ENCODE measurements around the gene KCNIP4.

The KCNIP4 gene

DNA sequence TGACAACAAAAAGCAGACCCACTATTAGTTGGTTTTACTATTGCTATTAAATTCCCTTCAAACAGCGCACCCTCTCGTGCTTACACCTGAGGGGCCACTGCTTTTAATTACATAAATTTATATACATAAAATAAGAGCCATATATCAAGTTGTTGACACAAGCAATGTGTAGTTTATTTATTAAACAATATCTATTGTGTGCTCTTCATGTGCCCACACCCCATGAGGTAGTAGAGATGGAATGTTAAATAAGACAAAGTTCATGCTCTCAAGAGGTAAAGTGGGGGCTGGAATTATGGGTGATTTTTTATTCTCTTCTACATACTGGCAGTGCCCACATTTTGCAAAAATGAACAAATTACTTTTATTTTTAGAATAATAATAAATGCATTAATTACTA lies 47.3 kb downstream of the KCNIP4 start:
- DNase-seq: no peak

DNA sequence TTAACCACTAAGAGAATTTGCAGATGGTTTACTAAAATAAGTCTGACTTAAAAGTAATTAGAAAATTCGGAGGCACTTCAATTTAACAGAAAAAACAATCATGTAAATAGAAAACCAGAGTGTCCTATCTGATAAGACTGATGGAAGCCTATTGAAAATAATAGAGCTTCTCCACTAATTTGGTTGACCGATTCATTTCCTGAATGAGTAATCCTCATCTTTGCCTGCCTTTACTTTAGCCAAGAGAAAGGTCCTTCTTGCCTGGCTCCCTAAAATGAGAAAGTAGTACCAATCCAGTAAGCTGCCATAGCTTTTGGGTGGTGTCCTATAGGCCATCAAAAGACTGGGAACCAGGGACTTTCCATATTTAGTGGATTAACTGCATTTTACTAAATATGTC lies 48.4 kb downstream of the KCNIP4 start:
- DNase-seq: no peak

DNA sequence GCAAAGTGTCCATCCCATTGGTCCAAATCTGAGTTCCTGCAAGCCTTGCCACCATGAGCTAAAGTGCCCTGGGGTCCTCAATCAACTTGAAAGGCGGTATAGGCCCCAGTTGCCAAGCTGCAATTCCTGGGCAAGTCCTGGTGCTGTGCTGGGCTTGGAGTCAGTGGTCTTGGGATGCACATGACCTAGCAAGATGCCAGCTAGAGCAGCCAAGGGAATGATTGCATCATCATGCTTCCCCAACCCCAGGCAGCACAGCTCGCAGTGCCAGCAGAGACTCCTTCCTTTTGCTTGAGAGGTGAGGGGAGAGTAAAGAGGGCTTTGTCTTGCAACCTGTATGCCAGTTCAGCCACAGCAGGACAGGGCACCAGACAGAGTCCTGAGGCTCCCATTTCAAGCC lies 50.5 kb downstream of the KCNIP4 start:
- no peak for DNase-seq

DNA sequence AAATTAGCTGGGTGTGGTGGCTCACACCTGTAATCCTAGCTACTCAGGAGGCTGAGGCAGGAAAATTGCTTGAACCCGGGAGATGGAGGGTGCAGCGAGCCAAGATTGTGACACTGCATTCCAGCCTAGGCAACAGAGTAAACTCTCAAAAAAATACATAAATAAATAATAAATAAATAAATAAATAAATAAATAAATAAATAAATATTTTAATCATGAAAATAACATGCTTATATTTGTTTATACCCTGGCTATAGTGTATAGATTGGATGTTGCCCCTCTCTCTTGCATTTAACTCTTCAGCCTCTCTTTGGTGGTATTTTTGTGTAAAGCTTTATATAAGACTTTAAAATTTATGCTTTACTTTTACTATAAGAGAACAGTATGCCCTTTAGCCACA lies 51.8 kb downstream of the KCNIP4 start:
- no peak for DNase-seq

DNA sequence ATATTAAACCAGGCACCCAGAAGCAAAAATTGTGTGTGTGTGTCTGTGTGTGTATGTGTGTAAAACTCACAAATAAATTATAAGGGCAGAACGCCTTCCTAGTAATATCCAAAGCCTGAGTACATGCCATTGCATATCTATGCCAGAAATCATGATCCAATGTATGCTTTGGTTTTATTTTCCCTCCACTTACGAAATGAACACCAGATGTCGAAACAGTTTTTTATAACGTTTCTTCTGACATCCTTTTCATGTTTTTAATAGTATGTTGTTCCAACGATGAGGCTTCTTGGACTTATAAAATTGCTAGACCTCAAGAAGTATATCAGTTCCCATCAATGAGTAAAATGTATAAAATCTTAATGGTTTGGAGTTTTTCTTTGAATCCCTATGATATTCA lies 55.4 kb downstream of the KCNIP4 start:
- DNase-seq: no peak

DNA sequence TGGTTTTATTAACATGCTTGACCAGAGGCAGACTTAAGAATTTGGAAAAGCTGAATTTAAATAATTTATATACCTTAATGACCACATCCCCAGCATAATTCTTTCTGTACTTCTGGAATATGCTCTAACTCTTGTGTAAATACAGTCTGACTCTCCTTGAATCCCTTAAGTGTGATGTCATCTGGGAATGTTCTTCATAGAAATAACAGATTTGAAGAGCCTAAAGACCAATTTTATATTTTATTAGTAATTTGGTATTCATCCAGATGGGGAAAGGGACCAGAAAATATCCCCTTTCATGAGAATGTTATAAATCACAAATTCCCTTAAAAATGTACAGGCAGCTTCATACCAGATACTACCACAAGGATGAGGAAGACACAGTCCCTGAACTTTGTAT lies 58.3 kb downstream of the KCNIP4 start:
- no peak for DNase-seq

DNA sequence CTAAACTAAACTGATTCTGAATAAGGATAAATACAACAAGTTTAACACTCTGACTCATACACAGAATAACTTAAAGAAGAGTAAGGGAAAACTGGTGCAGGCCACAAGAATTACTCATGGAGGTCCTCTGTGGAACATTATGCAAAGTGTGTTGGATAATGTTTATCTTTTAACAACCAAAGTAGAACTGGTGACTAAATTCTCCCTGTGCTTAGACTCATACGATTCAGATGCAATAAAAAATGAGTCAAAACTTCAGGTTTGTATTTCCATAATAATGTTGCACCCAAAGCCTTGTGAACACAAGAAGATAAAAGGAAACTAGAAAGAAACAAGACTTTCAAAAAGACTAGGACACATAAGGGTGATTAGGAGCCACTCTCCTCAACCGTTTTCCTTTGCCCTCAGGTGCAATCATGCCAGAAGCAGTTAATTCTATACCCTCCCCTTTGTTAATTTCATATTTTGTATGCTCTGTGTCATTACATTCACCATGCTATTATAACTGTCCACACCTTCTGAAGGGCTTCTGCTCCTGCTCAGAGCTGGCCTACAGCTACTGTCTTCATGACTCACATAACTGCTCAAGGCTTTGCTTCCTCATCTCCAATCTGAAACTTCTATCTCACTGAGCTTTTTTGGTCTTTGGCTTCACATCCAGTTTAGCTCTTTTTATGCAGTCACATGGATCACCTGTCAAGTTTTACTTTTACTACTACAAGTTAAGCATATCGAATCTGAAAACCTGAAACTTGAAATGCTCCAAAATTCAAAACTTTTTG lies 60.2 kb downstream of the KCNIP4 start:
- peak in 1 of 51 donors; percentile 10 for DNase-seq

DNA sequence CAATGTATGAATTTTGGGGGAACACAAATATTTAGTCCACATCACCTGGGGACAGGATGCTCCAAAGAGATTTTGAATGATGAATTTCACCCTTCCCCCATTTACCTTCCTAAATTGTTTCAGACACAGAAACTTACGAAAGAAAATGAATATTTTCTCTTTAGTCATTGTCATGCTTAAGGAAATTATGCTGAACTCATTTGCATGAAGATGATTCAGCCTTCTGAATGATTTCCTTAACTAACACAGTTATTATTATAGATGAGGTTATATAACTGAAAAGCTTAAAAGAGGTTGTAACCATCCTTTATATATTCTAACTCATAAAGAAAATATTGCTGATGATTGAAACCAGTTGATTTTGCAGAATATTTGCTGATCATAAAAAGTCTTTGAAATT lies 61.1 kb downstream of the KCNIP4 start:
- DNase-seq: no peak

DNA sequence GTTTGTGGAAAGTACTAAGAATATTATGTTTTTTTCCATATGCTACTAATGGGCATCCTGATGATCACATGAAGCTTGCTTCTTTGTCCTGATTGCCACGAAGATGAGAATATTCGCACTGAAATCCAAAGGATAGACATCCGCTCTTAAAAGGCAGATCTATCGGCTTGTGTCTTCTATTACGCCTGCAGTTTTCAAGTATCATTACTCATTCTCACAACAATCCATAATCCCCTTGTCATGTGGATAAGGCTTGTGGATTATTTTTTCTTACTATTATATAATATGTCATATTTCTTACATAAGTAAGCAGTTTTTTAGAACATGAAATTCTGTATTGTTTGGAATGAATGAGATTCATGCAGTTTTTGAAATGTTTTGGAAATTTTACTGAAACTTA lies 62.8 kb downstream of the KCNIP4 start:
- DNase-seq: no peak

DNA sequence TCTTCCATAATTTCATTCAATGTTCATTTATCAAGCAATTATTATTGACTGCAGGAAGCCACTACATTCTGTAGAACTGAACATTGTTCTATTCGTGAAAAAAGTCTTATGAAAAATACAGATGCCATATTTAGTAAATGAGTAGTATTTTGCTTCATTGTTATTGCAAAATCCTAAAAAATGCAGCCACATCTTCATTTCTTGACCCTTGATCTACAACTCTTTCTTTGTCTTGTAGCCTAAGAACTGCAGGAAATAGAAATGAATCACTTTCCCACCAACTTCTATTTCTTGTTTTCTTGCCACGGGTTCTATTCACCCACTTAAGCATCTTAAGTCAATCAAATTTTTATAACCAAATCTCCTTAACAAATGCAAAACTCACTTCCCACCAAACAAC lies 63.3 kb downstream of the KCNIP4 start:
- no peak for DNase-seq

DNA sequence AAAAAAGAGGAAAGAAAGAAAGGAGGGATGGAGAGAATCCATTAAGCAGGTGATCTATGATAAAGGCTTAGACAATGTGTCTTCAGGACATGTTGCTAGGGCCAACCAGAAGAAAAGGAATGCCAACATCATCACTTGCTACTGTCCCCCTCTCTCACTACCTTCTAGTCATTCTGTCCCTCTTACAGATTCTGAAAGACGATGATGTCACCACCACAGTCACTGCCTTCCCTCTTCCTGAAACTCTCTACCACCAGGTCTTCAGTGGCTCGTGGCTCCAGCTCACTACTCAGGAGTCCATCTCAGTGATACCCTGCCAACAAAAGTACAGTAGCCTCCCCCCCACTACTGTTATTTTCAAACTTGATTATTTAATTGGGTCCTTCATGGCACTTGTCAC lies 64.0 kb downstream of the KCNIP4 start:
- DNase-seq: no peak

DNA sequence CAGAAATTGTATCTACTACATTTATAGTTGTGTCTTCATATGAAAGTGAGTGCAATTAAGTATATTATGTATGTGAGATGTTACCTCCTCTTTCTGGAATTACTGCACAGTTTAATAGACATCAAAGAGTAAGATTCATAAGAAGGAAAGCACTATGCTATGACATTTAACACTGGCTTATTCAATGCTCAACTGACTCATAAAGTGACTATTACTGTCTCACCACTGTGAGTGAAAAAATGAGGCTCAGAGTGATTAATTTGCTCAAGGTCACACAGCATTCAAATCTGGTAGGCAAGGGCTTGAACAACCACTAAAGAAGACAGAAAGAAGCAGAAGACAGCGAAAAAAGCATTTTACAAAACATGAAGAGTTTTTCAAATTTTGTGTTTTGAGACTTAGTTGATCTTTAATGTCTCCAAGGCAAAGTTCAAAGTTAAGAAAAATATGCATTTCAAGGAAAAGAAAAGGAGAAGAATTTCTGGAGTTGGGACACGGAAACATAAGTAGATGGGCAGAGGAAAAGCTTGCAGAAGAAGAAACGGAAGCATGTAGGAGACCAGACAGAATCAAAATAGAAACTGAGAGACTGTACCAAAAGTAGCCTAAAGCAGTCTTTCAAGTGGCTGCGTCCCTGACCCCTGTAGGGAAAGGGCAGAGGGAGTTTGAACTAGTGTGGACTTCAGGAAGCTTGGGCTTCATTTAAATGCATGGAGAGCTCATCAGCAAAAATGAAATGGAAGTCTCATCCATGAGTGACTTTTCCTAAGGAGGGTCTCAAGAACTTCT lies 66.3 kb downstream of the KCNIP4 start:
- no peak for DNase-seq

DNA sequence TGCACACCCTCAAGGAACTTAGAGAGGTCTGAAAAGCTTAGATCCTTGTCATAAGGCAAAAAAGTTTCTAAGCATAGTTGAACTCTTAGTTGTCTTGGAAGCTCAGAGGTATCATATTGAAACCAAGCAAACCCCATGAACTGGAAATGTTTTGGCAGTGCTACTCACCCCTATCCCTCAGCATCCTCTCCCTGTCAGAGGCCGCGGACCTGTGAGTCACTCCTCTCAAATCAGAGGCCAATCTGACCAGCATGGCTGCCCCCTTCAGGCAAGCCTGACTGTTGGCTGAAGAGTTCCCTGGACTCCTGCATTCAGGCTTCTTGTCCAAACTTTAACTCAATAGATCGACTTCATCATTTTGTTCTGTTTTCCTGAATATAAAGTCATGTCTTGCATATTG lies 69.4 kb downstream of the KCNIP4 start:
- no peak for DNase-seq

DNA sequence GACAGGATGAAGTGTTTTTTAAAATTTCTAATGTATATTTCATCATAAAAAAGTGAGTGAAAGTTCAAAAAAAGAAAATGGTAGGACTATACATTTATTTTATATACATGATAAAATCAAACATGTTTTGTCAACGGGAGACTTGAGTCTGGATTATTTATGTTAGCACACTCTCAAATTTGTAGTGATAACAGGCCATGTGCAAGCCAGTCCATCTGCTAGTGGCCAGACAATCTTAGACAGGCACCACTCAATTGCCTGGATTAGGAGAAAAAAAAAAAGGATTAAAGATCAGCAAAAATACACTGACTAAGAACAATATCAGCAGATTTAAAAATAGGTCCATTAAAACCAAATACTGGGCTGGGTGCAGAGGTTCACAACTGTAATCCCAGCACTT lies 71.9 kb downstream of the KCNIP4 start:
- no peak for DNase-seq

DNA sequence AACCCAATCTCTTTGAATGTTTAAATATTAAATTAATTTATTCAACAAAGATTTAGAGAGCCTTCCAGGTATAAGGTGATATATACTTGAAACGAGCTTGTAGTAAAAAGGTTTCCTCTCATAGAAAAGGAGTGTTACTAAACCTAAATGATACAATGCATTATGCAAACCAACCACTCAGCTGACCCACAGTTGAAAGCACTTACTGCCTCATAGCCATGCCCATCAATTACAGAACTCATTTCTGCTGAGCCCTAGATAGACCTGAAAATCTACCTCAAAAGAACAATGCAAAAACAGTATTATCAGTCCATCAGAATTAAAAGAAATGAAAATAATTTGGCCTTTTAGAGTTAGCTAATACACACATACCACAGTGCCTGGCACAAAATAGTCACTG lies 75.4 kb downstream of the KCNIP4 start:
- DNase-seq: no peak

DNA sequence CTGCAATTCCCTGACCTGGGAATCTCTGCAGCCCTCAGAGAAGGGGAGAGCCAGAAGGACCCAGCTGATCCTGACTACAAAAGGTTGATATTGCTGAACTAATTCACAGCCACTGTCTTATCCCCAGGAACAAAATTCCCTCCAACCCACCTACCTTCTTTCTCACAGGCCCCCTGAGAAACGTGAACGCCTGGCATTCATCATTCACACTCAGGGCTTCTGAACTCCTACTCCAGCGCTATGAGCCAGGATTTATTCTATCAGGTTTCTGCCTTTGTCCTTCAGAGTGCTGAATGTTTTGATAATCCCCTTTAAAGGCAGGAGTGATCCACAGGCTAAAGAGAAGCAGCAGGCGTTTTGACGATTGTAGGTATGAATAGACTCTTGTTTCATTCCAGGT lies 76.5 kb downstream of the KCNIP4 start:
- no peak for DNase-seq

DNA sequence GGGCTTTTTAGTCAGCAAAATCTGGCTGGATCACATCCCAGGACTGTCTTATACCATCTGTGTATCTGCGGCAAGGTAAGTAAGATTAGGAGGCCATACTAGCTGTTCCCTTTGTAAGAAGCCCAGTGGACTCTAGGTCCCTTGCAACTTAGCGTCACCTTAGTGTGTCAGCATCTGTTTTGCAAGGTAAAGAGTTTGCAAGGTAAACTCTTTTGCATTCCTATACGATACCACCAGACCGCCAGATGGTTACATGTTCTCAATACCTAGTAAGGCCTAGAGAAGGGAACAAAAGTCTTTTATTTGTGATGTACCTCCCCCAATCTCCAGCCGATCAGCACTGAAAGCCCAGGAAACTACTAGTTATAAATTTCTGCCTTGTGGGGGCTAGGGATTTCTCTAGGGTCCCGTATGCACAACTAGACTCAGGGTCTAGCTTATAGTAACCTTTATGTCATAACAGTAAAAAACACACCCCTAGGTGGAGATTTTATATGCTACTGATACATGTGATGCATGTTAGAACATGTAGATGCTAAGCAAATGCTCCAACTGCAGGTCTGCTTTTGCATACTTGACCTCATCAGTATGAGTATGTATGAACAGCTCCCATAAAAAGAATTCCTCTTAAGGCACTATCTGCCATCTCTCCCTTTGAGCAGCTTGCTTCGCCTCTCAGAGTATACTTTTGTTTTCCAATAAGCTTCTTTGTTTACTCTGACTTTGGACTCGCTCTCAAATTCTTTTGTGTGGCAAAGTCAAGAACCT lies 78.4 kb downstream of the KCNIP4 start:
- DNase-seq: no peak

DNA sequence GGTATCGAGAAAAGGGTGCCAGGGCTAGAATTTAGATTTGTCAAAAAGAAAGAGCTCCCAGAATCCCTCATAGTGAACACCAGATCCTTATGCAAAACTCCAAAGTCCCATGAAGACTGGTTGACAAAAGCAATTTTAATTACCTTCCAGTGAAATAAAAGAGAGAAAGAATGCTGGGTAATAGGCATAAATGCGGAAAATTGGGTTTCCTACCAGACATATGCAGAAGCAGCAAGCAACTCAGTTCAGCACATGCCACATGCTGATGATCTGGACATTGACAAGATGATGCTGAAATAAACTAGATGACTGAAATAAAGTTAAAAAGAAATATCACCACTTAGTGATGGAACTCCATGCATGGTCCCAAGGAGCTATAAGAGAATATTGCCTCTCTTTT lies 83.9 kb downstream of the KCNIP4 start:
- no peak for DNase-seq

DNA sequence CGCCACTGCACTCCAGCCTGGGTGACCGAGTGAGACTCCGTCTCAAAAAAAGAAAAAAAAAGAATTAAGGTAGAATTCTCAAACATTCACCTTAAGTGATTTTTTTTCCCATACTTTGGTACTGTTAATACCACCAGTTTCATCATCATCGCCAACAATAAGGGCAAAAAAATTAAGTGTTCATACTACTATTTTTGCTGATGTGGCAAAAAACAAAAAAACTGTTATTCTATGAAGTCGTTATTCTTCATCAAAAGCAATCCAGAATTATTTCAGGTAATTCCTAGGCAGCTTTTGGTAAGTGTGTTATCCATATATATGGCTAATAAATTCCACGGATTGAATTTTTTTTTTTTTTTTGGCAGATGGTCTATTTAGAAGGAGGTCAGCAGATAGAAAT lies 85.7 kb downstream of the KCNIP4 start:
- DNase-seq: no peak

DNA sequence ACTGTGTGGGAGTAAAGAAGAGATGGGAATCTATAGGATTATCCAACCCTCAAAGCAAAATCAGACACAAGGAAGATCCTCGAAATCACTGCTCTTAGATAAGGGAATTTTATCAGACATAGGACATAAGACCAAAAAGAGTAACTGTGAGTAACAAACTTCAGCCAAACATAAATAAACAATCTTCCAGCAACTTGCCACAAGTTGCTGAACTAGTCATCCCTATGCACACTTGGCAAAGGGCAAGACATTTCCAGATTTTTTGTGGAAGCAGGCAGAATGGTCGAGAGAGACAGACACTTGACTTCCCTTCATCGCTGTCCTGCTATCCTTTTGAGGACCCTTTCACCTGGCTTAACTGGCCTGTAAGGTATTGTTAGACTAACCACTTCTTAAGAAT lies 89.6 kb downstream of the KCNIP4 start:
- no peak for DNase-seq

DNA sequence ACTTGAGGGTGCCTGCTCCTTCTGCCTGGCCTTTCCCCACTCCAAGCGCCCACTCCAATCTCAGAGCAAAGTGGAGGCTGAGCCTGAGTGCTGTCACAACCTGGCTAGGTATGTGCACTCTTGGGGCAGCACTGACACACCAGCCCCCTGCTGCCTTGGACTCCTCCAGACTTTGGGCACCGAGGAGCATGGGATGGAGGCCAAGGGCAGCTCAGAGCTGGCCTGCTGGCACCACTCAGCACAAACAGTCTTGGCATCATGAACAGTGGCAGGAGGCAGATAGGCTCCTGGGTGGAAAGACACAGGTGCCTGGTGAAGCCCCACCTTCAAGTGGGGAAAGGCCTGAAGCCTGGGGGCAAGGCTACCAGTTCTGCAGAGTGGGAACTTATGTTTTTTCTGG lies 91.8 kb downstream of the KCNIP4 start:
- DNase-seq: no peak

DNA sequence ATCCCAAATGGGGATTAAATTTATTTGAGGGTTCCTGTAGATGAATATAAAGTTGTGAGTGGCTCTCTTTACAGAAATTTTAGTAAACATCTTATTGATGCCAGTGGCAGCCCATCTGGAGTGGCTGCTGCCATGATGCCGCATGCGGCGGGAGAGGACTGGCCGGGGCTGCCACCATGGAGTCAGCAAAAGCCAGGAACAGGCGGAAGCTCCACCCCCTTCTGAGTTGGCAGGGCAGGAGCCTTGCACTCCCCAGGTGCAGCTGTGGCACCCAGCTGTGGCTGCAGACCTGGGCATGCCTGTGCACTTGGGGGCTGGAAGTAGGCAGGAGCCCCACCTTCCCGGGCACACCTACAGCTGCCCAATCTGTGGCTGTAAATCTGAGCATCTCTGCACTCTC lies 92.3 kb downstream of the KCNIP4 start:
- DNase-seq: no peak

DNA sequence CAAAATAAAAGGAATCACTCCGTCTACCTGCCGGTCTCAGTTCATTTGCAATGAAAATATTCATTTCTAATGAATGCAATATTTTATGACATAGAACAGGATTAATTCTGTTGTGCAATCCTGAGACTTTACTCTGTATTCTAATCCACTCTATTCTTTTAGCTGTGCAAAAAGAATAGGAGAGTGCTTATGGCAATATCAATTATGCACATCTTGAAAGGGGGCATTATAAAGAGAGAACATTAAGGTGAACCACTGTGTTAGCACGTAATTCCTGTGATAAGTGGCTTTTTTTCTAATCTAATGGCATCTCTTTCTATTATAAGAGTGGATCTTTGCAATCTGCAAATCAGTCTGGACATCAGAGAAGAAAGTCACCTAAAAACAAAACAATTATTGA lies 99.5 kb downstream of the KCNIP4 start:
- no peak for DNase-seq

Measured in hypothalamus (tissue), 51 donors.